ENCODE results near the gene ATG7. TPM values are rescaled to one million over a fixed set of nuclear protein-coding genes. Genes with fewer than 3 reads are reported as not detected.

The ATG7 gene
- total RNA-seq, 4 donors from 2014 or later, result 54.8 to 126 (median 100) TPM

- H3K9me3 ChIP-seq, result no peaks in the 10 kb centered on the region
- no peak overlapping the region for H3K27ac ChIP-seq
- no peak for TF ChIP-seq POLR2A (IDR thresholded peaks at IDR 0.05)
- no peak for TF ChIP-seq CTCF (IDR thresholded peaks at IDR 0.05)
- H3K4me1 ChIP-seq, result peaks cover 0 to 7% of the 10 kb centered on the region in 2 donors
- no peak for DNase-seq
- no peaks in the 10 kb centered on the region for H3K36me3 ChIP-seq
- H3K27me3 ChIP-seq, result no peaks in the 10 kb centered on the region
- intact Hi-C loops (cut with DNase I; ENCODE audit: low total_unique reads), result no loop called here
- H3K4me3 ChIP-seq, result no peak overlapping the region
These were observed 3.2 kb upstream of the ATG7 start for GRCh38 chr3:11269007-11269406.

GRCh38 chr3:11272906-11273574 lies 843 bp downstream of the ATG7 start:
- intact Hi-C loops (cut with DNase I; ENCODE audit: low total_unique reads), result no loop called here
- H3K4me3 ChIP-seq, result peak overlapping the region; percentile 57 to 71
- H3K4me1 ChIP-seq, result peaks cover 0 to 7% of the 10 kb centered on the region in 2 donors
- DNase-seq, result no peak
- H3K9me3 ChIP-seq, result no peaks in the 10 kb centered on the region
- H3K27ac ChIP-seq, result peak overlapping the region; percentile 75 to 77
- H3K36me3 ChIP-seq, result no peaks in the 10 kb centered on the region
- TF ChIP-seq POLR2A (IDR thresholded peaks at IDR 0.05), result no peak
- TF ChIP-seq CTCF (IDR thresholded peaks at IDR 0.05), result no peak
- H3K27me3 ChIP-seq, result no peaks in the 10 kb centered on the region

- Histone ChIP-seq H3K27ac (no peak overlapping the region), H3K36me3 (no peaks in the 10 kb centered on the region), H3K4me1 (peaks cover 0 to 7% of the 10 kb centered on the region in 2 donors), H3K27me3 (no peaks in the 10 kb centered on the region), H3K9me3 (no peaks in the 10 kb centered on the region), H3K4me3 (no peak overlapping the region)
- TF ChIP-seq CTCF (IDR thresholded peaks at IDR 0.05) (no peak), POLR2A (IDR thresholded peaks at IDR 0.05) (no peak)
- intact Hi-C loops (cut with DNase I; ENCODE audit: low total_unique reads), result no loop called here
- DNase-seq, result no peak
These were observed 1.7 kb downstream of the ATG7 start for GRCh38 chr3:11273891-11274291.

- no peak for DNase-seq
- no peaks in the 10 kb centered on the region for H3K27me3 ChIP-seq
- H3K27ac ChIP-seq, result no peak overlapping the region
- H3K9me3 ChIP-seq, result no peaks in the 10 kb centered on the region
- no peak overlapping the region for H3K4me3 ChIP-seq
- no peaks in the 10 kb centered on the region for H3K36me3 ChIP-seq
- intact Hi-C loops (cut with DNase I; ENCODE audit: low total_unique reads), result no loop called here
- no peak for TF ChIP-seq CTCF (IDR thresholded peaks at IDR 0.05)
- TF ChIP-seq POLR2A (IDR thresholded peaks at IDR 0.05), result no peak
- H3K4me1 ChIP-seq, result peaks cover 0 to 7% of the 10 kb centered on the region in 2 donors
These were observed 2.5 kb downstream of the ATG7 start for GRCh38 chr3:11274566-11275142.

GRCh38 chr3:11275926-11276325 lies 3.7 kb downstream of the ATG7 start:
- H3K4me1 ChIP-seq, result peaks cover 0 to 7% of the 10 kb centered on the region in 2 donors
- intact Hi-C loops (cut with DNase I; ENCODE audit: low total_unique reads), result no loop called here
- DNase-seq, result no peak
- no peaks in the 10 kb centered on the region for H3K9me3 ChIP-seq
- no peaks in the 10 kb centered on the region for H3K27me3 ChIP-seq
- no peaks in the 10 kb centered on the region for H3K36me3 ChIP-seq
- no peak overlapping the region for H3K27ac ChIP-seq
- no peak overlapping the region for H3K4me3 ChIP-seq
- TF ChIP-seq CTCF (IDR thresholded peaks at IDR 0.05), result no peak
- TF ChIP-seq POLR2A (IDR thresholded peaks at IDR 0.05), result no peak

All from uterus (tissue), 4 donors.